ENCODE measurements around the gene SSBP2.
"Not testable (repeated sequence)": the region's sequence is repeated elsewhere in the genome, so short reads cannot be mapped to it uniquely, and the experiment has no call there.

The SSBP2 gene

DNA sequence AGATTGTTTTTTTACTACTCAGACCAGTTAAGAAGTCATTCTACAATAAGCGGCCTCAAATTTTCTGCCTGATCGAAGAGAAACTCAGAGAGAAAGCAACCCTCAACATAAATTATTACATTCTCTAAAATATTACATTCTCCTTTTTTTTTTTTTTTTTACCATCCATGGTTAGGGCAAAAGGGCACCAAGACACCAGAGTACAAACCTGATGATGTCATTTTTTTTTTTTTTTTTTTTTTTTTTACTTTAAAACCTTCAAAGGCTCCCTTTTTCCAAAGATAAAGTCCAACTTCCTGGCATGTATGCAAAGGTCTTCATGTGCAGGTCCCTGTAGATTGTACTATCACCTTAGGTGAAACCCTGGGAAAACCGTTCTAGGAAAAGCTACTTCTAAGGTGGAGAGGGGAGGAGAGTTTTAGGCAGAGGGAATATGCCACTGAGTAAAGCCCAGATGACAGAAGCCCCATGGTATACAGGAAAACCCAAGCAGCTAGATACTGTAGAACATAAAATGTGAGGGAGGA, 104.4 kb downstream of the SSBP2 start:
- DNase-seq: no peak

DNA sequence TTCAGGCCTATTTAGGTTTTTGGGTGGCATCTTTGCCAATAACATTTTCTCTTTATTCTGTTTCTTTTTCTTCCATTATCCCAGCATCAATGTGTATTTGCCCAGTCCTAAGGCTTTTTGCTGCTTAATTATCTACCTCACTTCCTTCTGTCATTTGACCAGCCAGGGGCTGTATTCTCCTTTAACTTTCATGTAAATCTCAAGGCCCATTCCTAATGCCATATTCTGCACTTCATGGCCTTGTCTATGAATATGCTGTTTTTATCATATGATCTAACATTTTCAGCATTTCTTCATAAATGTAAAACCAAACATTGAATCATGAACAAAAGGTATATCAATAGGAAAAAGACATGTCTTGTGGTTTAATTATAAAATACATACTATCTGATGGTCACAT, 108.7 kb downstream of the SSBP2 start:
- DNase-seq: no peak

GRCh38 chr5:81639556-81639955, 111.3 kb downstream of the SSBP2 start:
- no peak for DNase-seq

DNA sequence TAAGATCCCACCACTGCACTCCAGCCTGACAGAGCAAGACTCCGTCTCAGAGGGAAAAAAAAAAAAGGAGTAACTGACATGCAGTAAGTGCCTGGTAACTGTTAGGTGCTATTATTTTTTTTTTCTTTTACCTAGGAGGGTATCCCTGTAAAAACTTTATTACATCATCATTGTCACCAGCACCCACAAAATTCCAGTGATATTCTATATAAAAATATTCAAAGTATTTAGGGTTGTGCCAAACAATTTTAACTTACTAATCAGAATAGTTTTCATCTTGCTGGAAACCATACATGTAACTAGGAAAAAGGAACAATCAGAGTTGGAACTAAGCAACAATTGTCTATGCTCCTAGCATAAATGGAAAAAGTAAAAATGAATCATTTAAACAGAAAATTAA, 112.4 kb downstream of the SSBP2 start:
- no peak for DNase-seq

- no peak for DNase-seq
These were observed 117.0 kb downstream of the SSBP2 start for GRCh38 chr5:81633891-81634290.

GRCh38 chr5:81633471-81633870, 117.4 kb downstream of the SSBP2 start:
- DNase-seq: no peak

- DNase-seq: no peak
These were observed 118.2 kb downstream of the SSBP2 start for GRCh38 chr5:81632679-81633078.

DNA sequence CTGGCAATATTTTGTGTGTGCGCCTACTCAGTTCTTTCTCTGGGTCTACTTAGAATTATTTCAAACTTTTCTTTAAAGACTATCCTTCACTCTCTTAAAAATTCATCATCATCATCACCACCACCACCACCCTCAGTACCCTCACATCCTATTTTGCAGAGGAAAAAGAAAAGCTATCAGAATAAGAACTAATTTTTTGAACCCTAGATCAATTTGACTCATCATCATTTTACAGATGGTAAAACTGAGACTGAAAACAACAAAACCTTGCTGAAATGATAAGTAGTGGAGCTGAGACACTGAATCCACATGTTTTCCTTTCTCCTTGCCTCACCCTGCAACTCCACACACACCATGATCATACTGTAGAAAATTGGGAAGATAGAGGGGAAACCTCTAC, 119.3 kb downstream of the SSBP2 start:
- DNase-seq: no peak

DNA sequence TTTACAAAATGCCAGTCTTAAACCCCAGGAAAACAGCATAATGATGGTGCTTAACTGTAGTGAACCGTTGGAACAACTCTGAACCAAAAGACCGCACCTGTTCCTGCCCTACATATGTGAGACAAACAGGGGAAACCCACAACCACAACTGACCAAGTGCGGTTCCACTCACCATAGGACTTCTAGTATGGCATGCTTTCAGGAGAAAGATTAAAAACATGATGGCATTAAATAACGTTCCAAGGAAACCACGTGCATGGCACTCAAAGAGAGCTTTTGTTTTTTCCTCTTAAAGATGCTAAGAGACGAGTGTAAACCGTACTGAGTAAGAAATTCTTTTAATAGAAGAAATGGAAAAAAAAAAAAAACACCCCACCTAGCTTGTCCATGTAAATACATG, 119.8 kb downstream of the SSBP2 start:
- no peak for DNase-seq

GRCh38 chr5:81630684-81631083, 120.2 kb downstream of the SSBP2 start:
- DNase-seq: no peak

- no peak for DNase-seq
These were observed 120.9 kb downstream of the SSBP2 start for GRCh38 chr5:81629986-81630385.

DNA sequence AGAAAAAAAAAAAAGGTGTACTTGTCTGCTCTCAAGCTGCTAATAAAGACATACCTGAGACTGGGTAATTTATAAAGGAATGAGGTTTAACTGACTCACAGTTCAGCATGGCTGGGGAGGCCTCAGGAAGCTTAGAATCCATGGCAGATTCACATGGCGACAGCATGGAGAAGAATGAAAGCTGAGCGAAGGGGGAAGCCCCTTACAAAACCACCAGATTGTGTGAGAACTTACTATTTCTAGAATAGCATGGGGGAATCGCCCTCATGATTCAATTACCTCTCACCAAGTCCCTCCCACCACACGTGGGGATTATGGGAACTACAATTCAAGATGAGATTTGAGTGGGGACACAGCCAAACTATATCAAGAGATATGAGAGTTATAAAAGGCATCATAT, 122.8 kb downstream of the SSBP2 start:
- not testable (repeated sequence) for DNase-seq

GRCh38 chr5:81626524-81626923, 124.4 kb downstream of the SSBP2 start:
- no peak for DNase-seq

- no peak for DNase-seq
These were observed 141.0 kb downstream of the SSBP2 start for GRCh38 chr5:81609810-81610375.

- no peak for DNase-seq
These were observed 141.9 kb downstream of the SSBP2 start for GRCh38 chr5:81608976-81609375.

DNA sequence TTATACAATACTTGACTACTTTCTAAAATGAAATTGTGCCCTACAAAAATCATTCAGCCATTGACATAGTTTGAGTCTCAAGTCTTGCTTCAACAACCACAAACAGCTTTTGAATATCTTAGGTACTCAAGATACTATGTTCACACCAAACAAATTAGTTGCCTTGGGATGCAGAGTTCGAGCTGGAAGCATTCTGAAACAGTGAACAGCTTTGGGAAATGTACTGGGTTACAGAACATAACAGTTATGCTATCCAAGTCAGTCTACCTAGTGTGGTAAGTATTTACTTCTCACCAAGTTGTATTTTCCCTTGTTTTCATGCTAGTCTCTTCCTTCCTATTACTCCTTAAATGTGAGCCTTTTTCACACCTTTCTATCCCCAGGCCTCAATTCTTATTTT, 143.2 kb downstream of the SSBP2 start:
- no peak for DNase-seq

DNA sequence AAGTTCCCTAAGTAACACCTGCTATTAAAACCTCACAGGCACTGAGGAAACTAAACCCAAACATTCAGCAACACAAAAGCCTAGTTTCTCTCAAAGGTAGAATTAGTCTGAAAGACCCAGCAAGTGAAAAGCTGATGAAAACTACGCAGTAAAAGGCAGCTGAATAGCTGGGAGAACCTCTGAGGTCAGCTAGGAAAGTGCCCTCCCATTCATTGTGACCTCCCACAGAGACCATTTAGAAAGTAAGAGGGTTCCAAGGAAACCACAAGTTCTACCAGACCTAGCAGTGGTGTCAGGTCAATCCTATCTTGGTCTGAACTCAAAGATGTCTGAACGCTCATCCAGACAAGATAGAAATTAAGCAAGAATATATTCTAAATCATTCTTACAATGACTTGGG, 144.7 kb downstream of the SSBP2 start:
- no peak for DNase-seq

DNA sequence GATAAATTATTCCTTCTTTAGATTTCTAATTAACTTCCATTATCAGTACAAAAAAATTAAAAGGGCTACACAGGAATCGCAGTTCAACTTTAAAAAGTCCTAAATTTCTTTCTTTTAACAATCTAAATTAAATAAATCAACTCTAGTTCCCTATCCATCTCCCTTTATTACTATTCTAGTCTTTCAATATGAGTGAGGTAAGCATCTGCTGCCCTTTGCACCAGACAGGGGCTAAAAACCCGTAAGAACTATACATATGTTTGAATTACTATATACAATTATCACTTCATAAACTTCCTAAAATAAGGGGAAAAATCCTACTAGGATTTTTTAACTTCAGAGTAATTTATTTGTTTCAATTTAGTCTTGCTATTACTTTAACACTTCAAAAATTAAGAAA, 145.6 kb downstream of the SSBP2 start:
- no peak for DNase-seq

DNA sequence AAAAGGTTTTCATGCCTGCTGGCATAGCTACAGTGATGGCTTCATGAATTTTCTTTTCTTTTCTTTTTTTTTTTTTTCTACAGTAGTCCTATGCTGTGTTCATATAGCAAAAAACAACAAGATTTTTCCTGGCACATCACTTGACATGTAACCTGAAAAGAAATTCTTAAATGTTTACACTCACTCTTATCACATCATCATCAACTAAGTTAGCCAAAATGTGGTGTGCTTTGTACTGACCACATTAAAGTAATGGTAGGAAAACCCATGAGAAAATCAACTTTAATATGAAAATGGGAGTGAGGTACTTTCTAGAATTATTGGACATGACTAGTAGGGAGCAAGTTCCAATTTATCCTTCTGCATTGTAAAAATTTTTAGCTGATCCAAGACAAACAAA, 146.7 kb downstream of the SSBP2 start:
- DNase-seq: no peak

DNA sequence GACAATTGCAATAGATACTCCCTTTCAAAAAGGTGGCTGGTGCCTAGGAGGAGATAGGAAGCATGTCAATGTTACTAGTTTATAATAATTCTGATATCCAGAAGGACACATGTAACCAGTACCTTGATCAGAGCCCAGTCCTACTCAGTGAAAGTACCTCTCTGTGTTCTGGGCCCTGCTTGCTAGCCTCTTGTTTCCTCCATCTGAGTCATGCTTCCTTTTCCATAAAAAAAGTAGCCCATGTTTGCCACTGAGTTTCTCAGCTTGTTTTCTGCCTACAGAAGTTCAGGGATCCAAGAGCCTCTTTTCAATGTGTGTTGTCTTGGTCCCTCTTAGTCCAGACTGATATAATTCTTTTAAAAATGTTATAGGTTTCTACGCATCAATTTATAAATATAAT, 149.0 kb downstream of the SSBP2 start:
- DNase-seq: no peak

GRCh38 chr5:81592085-81592484, 158.8 kb downstream of the SSBP2 start:
- not testable (repeated sequence) for DNase-seq

- no peak for DNase-seq
These were observed 160.2 kb downstream of the SSBP2 start for GRCh38 chr5:81590498-81591384.

DNA sequence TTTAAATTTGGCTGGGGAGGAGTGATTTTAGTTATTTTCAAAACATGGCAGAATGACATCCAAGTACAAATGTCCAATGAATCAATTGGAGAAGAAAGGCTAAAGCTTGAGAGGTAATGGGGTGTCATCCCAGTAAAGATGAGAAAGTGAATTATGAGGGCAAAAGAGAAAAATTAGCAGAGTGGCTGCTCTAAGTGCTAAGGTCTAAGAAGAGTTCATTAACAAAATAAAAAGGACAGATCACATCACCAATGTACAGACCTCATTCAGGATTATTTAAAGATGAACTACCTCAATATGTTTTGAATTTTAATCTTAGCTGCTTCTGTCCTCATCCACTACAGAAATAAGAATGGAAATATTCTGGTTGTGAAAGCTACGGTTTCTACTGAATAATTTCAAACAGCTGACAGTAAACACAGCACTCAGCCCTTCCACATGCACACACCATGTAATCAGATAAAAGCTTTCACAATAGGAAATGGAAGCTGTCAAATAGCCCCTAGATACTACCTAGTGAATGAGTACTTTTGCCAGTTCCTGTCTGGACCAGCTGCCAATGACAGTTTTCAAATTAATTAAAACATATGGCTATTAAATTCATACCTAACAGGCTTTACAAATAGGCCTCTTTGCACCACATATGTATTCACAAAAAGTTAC, 171.5 kb downstream of the SSBP2 start:
- DNase-seq: peak in 1 of 2 experiments; percentile 15

DNA sequence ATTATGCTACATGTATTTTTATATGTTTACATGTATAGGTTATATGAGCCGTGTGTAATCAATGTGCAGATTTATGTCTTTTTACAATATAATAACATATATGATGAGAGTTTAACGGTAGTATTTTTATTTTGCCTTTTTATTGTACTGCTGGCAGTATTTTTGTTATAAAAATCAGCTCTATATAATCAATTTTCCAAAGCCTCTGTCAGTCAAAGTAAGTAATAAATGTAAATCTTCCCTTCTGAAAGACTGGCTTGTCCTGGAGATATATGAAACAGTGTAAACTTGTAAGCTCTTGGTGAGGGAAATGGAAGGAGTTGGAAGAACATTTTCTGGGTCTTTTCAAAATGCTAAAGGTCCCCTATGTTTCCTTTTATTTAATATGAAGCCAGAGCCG, 173.8 kb downstream of the SSBP2 start:
- DNase-seq: no peak

All from NCI-H446 (cell line).